A549 (cell line): ENCODE measurements around the gene COX11. TPM values are rescaled to one million over a fixed set of nuclear protein-coding genes. Genes with fewer than 3 reads are reported as not detected.

Source experiments
- ATAC-seq, 2 experiments: fragments of 200-7000 bp in 1 of 2; fragments of >200 bp in 1 of 2; cut with Nextera tagmentation in 1 of 2; cut with Tn5 transposase in 1 of 2; 3 replicates each; pipeline versions ENCODE4 v1.8.0 to v1.9.1; 2018 to 2020; ENCODE audit warnings: mild to moderate bottlenecking in 1 of 2, moderate library complexity in 1 of 2
- CTCF ChIA-PET: fragments of 300-600 bp; sonication (Branson Sonifier 250); formaldehyde crosslinking; extraction: SDS; loops from one replicate; lab custom pipeline; 2021; ENCODE audit warnings: antibody characterized with exemption, inconsistent platforms; lab: Yijun Ruan, JAX
- POLR2A ChIA-PET: fragments of 350-600 bp; formaldehyde crosslinking; extraction: SDS; loops from one replicate; lab custom pipeline; 2021; ENCODE audit warnings: antibody characterized with exemption, inconsistent platforms; lab: Yijun Ruan, JAX
- DNase-seq, 2 experiments: peaks; one replicate each; pipeline versions ENCODE4 v3.0.0 to v3.0.0-alpha.2; 2011 to 2016; ENCODE audit warnings: low read depth in 1 of 2, low spot score in 1 of 2
- FAIRE-seq: peaks from 2 replicates; lab custom pipeline; 2011; peaks lifted over from hg19 to GRCh38; lab: Jason Lieb, UNC
- H3K27ac ChIP-seq, 2 experiments: fragments of >200 bp; sonication (Bioruptor Twin); formaldehyde crosslinking; 3 replicates each; pipeline ENCODE4 v1.5.1; 2016 to 2017
- H3K4me1 ChIP-seq: fragments of >200 bp; sonication (Bioruptor Twin); formaldehyde crosslinking; 3 replicates; pipeline ENCODE4 v1.6.1; 2016
- H3K4me2 ChIP-seq: fragments of >200 bp; sonication (Bioruptor Twin); formaldehyde crosslinking; 3 replicates; pipeline ENCODE4 v1.6.1; 2016
- H3K4me3 ChIP-seq: fragments of >200 bp; sonication (Bioruptor Twin); formaldehyde crosslinking; 3 replicates; pipeline ENCODE4 v1.5.1; 2016
- H3K9me3 ChIP-seq: fragments of >200 bp; sonication (Bioruptor Twin); formaldehyde crosslinking; 3 replicates; pipeline ENCODE4 v1.6.1; 2016
- BHLHE40 ChIP-seq: IDR thresholded peaks from 2 replicates; pipeline ENCODE4 v1.6.1; 2012; ENCODE audit warnings: low read depth, low read length, inconsistent platforms
- E2F6 ChIP-seq: IDR thresholded peaks from 2 replicates; pipeline ENCODE4 v1.6.1; 2012; ENCODE audit warnings: low read depth, borderline replicate concordance
- ELK1 ChIP-seq: fragments of 150-350 bp; IDR thresholded peaks from 2 replicates; pipeline ENCODE4 v1.6.1; 2014; ENCODE audit warnings: low read depth, mild to moderate bottlenecking, low read length
- FOSB ChIP-seq: fragments of 250-450 bp; sonication (Bioruptor Pico); IDR thresholded peaks from 2 replicates; pipeline ENCODE4 v1.5.0; 2020; ENCODE audit warnings: mild to moderate bottlenecking, moderate library complexity
- FOSL2 ChIP-seq, 2 experiments: fragments of 450-650 bp in 1 of 2; fragments of >200 bp in 1 of 2; sonication (Bioruptor Twin) in 1 of 2; formaldehyde crosslinking; IDR thresholded peaks; 2 replicates each; pipeline versions ENCODE4 v1.5.0 to v1.6.1; 2016 to 2020; ENCODE audit warnings: mild to moderate bottlenecking in 1 of 2, moderate library complexity in 1 of 2
- GATA3 ChIP-seq: IDR thresholded peaks from 2 replicates; pipeline ENCODE4 v1.6.1; 2012; ENCODE audit warnings: borderline replicate concordance
- HOXB5 ChIP-seq: fragments of 250-450 bp; sonication (Bioruptor Pico); IDR thresholded peaks from 2 replicates; pipeline ENCODE4 v1.5.0; 2020; ENCODE audit warnings: mild to moderate bottlenecking, moderate library complexity
- JUN ChIP-seq, 2 experiments: fragments of >200 bp; sonication (Bioruptor Twin); formaldehyde crosslinking; IDR thresholded peaks; 2 replicates in 1 of 2; 3 replicates in 1 of 2; pipeline ENCODE4 v1.6.1; 2016 to 2017
- KDM1A ChIP-seq: fragments of 200-600 bp; sonication (generic); IDR thresholded peaks from 2 replicates; pipeline ENCODE4 v1.6.1; 2016; ENCODE audit warnings: low read depth, mild to moderate bottlenecking
- MYC ChIP-seq: IDR thresholded peaks from 2 replicates; pipeline ENCODE4 v1.6.1; 2012; ENCODE audit warnings: mild to moderate bottlenecking, inconsistent platforms, low read length, improper control_type of control experiment, borderline replicate concordance
- PBX3 ChIP-seq: IDR thresholded peaks from 2 replicates; pipeline ENCODE4 v1.6.1; 2012
- POLR2A ChIP-seq: IDR thresholded peaks from 2 replicates; pipeline ENCODE4 v1.6.1; 2012; ENCODE audit warnings: mild to moderate bottlenecking, low read length
- RAD21 ChIP-seq, 2 experiments: fragments of >200 bp in 1 of 2; sonication (Bioruptor Twin) in 1 of 2; formaldehyde crosslinking in 1 of 2; IDR thresholded peaks in 1 of 2; conservative IDR thresholded peaks in 1 of 2; 2 replicates in 1 of 2; 3 replicates in 1 of 2; pipeline ENCODE4 v1.6.1; 2012 to 2018; ENCODE audit warnings: inconsistent platforms in 1 of 2
- RCOR1 ChIP-seq: fragments of 150-350 bp; IDR thresholded peaks from 2 replicates; pipeline ENCODE4 v1.6.1; 2014; ENCODE audit warnings: antibody characterized with exemption, low read length, low read depth
- RNF2 ChIP-seq: fragments of 200-600 bp; sonication (generic); IDR thresholded peaks from 2 replicates; pipeline ENCODE4 v1.6.1; 2016; ENCODE audit warnings: low read depth, mild to moderate bottlenecking, antibody characterized with exemption, moderate library complexity, borderline replicate concordance
- TFCP2L1 ChIP-seq: fragments of 250-450 bp; sonication (Bioruptor Pico); IDR thresholded peaks from 2 replicates; pipeline ENCODE4 v1.5.0; 2021; ENCODE audit warnings: mild to moderate bottlenecking
- USF2 ChIP-seq: fragments of 450-650 bp; IDR thresholded peaks from 2 replicates; pipeline ENCODE4 v1.6.1; 2014; ENCODE audit warnings: antibody characterized with exemption
- ZC3H11A ChIP-seq: fragments of 450-650 bp; IDR thresholded peaks from 2 replicates; pipeline ENCODE4 v1.6.1; 2014; ENCODE audit warnings: antibody characterized with exemption, mild to moderate bottlenecking
- ZSCAN20 ChIP-seq: fragments of 250-450 bp; sonication (Bioruptor Pico); IDR thresholded peaks from 2 replicates; pipeline ENCODE4 v1.8.0; 2022; ENCODE audit warnings: mild to moderate bottlenecking, moderate library complexity
- WGBS: methylation state at CpG from one replicate; pipeline ENCODE4 v1.1.6; 2017; ENCODE audit errors: missing lambda C conversion rate; 5-methylcytosine and 5-hydroxymethylcytosine counted together
- polyA plus RNA-seq, 4 experiments: library from polyadenylated mRNA; depleted of rRNA in 3 of 4; stranded (reverse); fragments of >200 nt; fragmentation: RNase III in 1 of 4; extraction: RNeasy Plus Mini Kit Qiagen cat#74134 plus additional on column Dnase treatment in 1 of 4; gene quantifications; 2 replicates in 3 of 4; 3 replicates in 1 of 4; pipeline ENCODE4 v1.2.3, GENCODE V29; 2011 to 2017
- TF ChIP-seq, protein P1 (sequence below): IDR thresholded peaks from 2 replicates; pipeline ENCODE4 v1.6.1; 2012

Gene COX11
- polyA plus RNA-seq, 2 of the 4 experiments (the other 2 are of a cell fraction): 95.4 to 121 TPM

- TF ChIP-seq PBX3 (no peak), FOSB (CRISPR knock-in tag) (no peak), BHLHE40 (no peak), RNF2 (no peak)
- Histone ChIP-seq H3K4me1 (peaks cover 5% of the 10 kb centered on the region), H3K4me2 (no peak overlapping the region), H3K9me3 (no peaks in the 10 kb centered on the region), H3K27ac (no peak overlapping the region), H3K4me3 (no peak overlapping the region)
- CTCF ChIA-PET: no interaction called here
- ATAC-seq (no peak), DNase-seq (no peak), FAIRE-seq (no peak)
- POLR2A ChIA-PET: no interaction called here
- WGBS: 97% methylated on average over 2 of the region's 2 CpGs
Measured at GRCh38 chr17:54950116-54950515, 18.3 kb downstream of the COX11 start.

DNA sequence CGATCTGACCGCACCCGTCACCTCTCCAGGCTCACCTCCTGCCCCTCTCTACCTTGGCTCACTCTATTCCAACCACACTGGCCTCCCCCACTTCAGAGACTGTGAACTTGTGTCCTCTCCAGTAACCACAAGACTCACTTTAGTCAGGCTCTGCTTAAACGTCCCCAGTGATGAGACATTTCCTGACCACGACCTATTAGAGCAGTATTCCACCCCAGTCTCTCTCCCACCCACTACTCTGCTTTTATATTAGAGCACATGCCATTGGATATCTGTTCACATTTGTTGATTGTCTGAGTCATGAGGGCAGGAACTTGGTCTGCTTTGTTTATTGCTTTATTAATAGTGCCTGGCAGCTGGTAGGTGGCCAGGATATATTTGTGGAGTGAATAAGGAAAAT is 20.1 kb downstream of the COX11 start:
- ATAC-seq (peak; percentile 18 to 76; a peak in 3 of 6 replicates), FAIRE-seq (no peak), DNase-seq (peak in 1 of 2 experiments; percentile 36)
- ChIA-PET CTCF (no interaction called here), POLR2A (no interaction called here)
- 56% methylated on average over 5 of the region's 5 CpGs for WGBS
- Histone ChIP-seq H3K4me2 (no peak overlapping the region), H3K4me1 (peaks cover 5% of the 10 kb centered on the region), H3K27ac (no peak overlapping the region), H3K9me3 (no peaks in the 10 kb centered on the region)
- TF ChIP-seq JUN (IDR thresholded peaks at IDR 0.05) (no peak), GATA3 (no peak), POLR2A (no peak), USF2 (no peak), RCOR1 (no peak), PBX3 (no peak), MYC (no peak), BHLHE40 (no peak), ZC3H11A (no peak), KDM1A (no peak), FOSB (CRISPR knock-in tag) (no peak), E2F6 (no peak), RNF2 (no peak), FOSL2 (IDR thresholded peaks at IDR 0.05) (no peak), FOSL2 (CRISPR knock-in tag; IDR thresholded peaks at IDR 0.05) (no peak), HOXB5 (CRISPR knock-in tag) (no peak), TFCP2L1 (no peak)
- TF ChIP-seq, protein P1, sequence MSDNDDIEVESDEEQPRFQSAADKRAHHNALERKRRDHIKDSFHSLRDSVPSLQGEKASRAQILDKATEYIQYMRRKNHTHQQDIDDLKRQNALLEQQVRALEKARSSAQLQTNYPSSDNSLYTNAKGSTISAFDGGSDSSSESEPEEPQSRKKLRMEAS: no peak
- TF ChIP-seq, all 56 proteins: peak for 0
- no peak overlapping the region for H3K4me3 ChIP-seq

GRCh38 chr17:54947396-54947795 is 21.1 kb downstream of the COX11 start:
- CTCF ChIA-PET: no interaction called here
- Histone ChIP-seq H3K27ac (no peak overlapping the region), H3K4me3 (no peak overlapping the region), H3K9me3 (no peaks in the 10 kb centered on the region), H3K4me1 (peaks cover 5% of the 10 kb centered on the region), H3K4me2 (no peak overlapping the region)
- ATAC-seq (no peak), FAIRE-seq (no peak), DNase-seq (no peak)
- TF ChIP-seq ELK1 (no peak), ZSCAN20 (no peak), RAD21 (conservative IDR thresholded peaks at IDR 0.05 in 1 of 2, IDR thresholded peaks at IDR 0.05 in 1 of 2) (no peak)
- WGBS: 92% methylated on average over 2 of the region's 2 CpGs
- POLR2A ChIA-PET: no interaction called here
